Stimulated activated CD4-positive, alpha-beta T cell treated with anti-CD3 and anti-CD28 coated beads, Interleukin-1b, Interleukin-23, amount 100 ng/mL, for 1 hour (primary cell): Measurements from ENCODE around the gene EED.
"Not testable (repeated sequence)": the region's sequence is repeated elsewhere in the genome, so short reads cannot be mapped to it uniquely, and the experiment has no call there.

Experiments
- DNase-seq, 2 donors: peaks; one replicate each; pipeline ENCODE4 v3.0.0-alpha.2; 2020; ENCODE audit warnings: low read depth in 2 of 2

Gene EED

GRCh38 chr11:86219311-86220193 lies 25.0 kb upstream of the EED start:
- DNase-seq: no peak

- DNase-seq: no peak
Measured at GRCh38 chr11:86220653-86221052, 23.9 kb upstream of the EED start.

GRCh38 chr11:86222081-86222480 lies 22.5 kb upstream of the EED start:
- no peak for DNase-seq

- DNase-seq: not testable (repeated sequence)
Measured at GRCh38 chr11:86224575-86224974, 20.0 kb upstream of the EED start.

- DNase-seq: not testable (repeated sequence)
Measured at GRCh38 chr11:86225344-86225743, 19.2 kb upstream of the EED start.

- DNase-seq: no peak
Measured at GRCh38 chr11:86228269-86229038, 16.1 kb upstream of the EED start.

- not testable (repeated sequence) for DNase-seq
Measured at GRCh38 chr11:86229039-86229330, 15.6 kb upstream of the EED start.

- no peak for DNase-seq
Measured at GRCh38 chr11:86230179-86230804, 14.3 kb upstream of the EED start.

- no peak for DNase-seq
Measured at GRCh38 chr11:86230921-86231434, 13.6 kb upstream of the EED start.

GRCh38 chr11:86232556-86232955 lies 12.0 kb upstream of the EED start:
- no peak for DNase-seq

GRCh38 chr11:86234831-86235461 lies 9.6 kb upstream of the EED start:
- DNase-seq: no peak

- DNase-seq: no peak
Measured at GRCh38 chr11:86237267-86237804, 7.2 kb upstream of the EED start.

- no peak for DNase-seq
Measured at GRCh38 chr11:86240164-86240563, 4.4 kb upstream of the EED start.

GRCh38 chr11:86241956-86242535 lies 2.5 kb upstream of the EED start:
- no peak for DNase-seq

- DNase-seq: no peak
Measured at GRCh38 chr11:86243396-86243795, 1.2 kb upstream of the EED start.

GRCh38 chr11:86244063-86244521 lies 461 bp upstream of the EED start:
- DNase-seq: peak; percentile 75 to 76

- no peak for DNase-seq
Measured at GRCh38 chr11:86245369-86246292, 1.1 kb downstream of the EED start.

- DNase-seq: no peak
Measured at GRCh38 chr11:86246293-86246675, 1.7 kb downstream of the EED start.

- DNase-seq: no peak
Measured at GRCh38 chr11:86247608-86248007, 3.1 kb downstream of the EED start.

GRCh38 chr11:86248609-86249008 lies 4.1 kb downstream of the EED start:
- no peak for DNase-seq
